Hair follicular keratinocyte (primary cell): Measurements from ENCODE around the gene NMT1. TPM values are rescaled to one million over a fixed set of nuclear protein-coding genes. Genes with fewer than 3 reads are reported as not detected.

Source experiments
- total RNA-seq: library from RNA; depleted of rRNA; stranded (reverse); fragments of >200 nt; gene quantifications from 2 replicates; pipeline ENCODE4 v1.2.3, GENCODE V29; 2015

NMT1 gene
- 75.7 and 122 TPM in 2 replicates for total RNA-seq

DNA sequence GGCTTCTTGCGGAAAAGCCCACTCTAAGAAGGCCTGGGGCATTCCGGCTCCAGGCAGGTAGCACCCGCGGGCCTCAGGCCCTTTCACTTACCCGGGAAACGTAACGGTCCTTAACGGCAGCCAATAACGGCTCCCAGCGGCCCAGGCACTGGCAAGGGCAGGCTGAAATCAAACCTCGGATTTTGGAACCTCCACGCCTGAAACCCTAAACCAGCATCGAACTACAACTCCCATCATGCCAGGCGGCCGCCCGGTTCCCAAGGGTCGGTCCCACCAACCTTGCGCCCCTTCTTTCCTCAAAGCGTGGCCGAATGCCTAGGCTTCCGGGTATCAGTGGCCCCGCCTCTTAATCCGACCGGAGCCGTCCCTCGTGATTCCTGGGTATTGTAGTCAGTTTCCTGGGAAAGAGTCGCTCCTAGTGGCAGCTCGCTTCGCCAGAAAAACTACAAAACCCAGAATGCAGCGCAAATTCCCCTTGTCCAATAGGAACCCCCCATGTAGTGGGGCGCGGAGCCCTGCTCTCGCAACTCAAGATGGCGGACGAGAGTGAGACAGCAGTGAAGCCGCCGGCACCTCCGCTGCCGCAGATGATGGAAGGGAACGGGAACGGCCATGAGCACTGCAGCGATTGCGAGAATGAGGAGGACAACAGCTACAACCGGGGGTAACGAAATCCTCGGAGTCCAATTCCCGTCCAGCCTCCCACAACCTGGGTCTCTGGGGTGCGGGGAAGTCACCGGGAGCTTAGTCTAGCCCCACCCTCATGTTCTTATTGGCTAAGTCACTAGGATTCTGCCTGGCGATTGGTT lies at the start of gene NMT1:
TSS of gene NMT1 (plus strand) at position 521 of the 809 bp plus-strand sequence. CDS start at position 534, 13 bp downstream.

DNA sequence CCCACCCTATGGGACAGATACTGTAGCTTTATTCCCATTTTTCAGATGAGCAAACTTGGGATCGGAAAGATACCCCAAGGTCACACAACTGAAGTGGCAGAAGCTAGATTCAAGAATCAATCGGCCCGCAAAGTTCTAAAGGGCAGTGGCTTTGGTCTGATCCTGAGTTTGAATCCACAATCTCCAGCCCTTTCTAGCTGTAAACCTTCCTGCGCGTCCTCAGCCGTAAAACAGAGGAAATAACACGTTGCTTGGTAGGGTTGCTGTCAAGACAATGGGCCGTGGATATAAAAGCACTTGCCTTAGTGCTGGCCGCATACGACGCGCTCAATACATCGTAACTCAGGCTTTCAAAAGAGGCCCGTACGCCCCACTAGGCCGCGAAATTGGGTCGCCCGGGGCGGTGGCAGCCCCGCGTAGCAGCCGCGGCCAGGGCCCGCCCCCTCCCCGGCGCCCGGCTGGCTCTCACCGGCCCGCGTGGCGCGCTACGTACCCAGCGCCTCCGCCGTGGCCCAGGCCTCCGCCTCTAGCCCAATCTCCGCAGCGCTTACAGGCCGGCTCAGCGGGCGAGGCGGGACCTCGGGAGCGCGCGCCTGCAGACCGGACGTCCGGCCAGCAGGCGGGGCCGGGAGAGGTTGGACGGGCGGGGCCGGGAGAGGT lies 9.9 kb upstream of the NMT1 start, which contains the start of gene DCAKD:
TSS of gene DCAKD (minus strand) at position 573 of the 660 bp plus-strand sequence. CDS start 16,747 bp downstream, outside the sequence.

DNA sequence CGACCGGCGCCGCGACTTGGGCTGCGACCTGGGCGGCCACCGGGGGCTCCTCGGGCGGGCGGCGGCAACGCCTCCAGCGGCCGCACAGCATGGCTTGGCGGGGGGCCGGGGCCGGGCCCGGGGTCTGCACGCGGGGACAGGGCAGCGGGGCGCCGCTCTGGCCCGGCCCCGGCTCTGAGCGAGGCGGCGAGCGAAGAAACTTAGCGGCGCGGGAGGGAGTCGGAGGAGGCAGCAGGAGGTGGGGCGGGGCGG lies 71.1 kb downstream of the NMT1 start, which contains the start of gene PLCD3:
TSS of gene PLCD3 (minus strand) at position 196 of the 252 bp plus-strand sequence. CDS start at position 91, 105 bp downstream.

DNA sequence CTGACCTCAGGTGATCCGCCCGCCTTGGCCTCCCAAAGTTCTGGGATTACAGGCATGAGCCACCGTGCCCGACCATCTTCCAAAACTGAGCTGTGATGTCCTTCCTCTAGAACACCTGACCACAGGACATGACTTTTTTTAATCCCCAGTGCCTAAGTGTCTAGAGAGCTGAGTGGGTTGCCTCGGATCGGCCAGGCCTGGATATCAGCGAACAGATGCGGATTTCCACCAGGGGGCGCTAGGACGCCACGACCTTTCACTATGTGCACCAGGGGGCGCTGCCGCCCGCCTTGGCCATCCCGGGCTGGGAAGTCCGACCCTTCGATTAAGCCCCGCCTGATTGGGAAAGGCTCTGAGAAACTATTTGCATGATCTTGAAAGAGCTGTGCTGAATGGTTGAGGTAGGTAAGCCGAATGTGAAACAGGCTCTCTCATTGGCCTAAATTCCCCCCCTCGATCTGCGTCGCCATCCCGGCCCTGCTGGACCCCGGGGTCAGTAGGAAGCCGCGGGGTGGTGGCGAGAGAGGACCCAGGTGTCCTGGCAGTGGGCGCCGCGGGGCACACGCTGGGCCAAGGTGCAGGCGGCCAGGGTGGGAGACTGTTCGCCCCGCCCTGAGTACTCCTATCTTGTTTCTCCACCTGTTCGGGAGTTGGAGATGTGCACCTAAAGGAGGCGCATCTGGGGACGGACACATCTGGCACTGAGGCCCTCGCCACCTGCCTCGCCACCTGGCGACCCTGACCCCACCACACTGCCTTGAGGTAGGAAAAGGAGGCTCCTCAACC lies 74.3 kb downstream of the NMT1 start, which contains the start of gene ACBD4:
TSS of gene ACBD4 (plus strand) at position 496 of the 786 bp plus-strand sequence. CDS start 458 bp downstream, outside the sequence.

DNA sequence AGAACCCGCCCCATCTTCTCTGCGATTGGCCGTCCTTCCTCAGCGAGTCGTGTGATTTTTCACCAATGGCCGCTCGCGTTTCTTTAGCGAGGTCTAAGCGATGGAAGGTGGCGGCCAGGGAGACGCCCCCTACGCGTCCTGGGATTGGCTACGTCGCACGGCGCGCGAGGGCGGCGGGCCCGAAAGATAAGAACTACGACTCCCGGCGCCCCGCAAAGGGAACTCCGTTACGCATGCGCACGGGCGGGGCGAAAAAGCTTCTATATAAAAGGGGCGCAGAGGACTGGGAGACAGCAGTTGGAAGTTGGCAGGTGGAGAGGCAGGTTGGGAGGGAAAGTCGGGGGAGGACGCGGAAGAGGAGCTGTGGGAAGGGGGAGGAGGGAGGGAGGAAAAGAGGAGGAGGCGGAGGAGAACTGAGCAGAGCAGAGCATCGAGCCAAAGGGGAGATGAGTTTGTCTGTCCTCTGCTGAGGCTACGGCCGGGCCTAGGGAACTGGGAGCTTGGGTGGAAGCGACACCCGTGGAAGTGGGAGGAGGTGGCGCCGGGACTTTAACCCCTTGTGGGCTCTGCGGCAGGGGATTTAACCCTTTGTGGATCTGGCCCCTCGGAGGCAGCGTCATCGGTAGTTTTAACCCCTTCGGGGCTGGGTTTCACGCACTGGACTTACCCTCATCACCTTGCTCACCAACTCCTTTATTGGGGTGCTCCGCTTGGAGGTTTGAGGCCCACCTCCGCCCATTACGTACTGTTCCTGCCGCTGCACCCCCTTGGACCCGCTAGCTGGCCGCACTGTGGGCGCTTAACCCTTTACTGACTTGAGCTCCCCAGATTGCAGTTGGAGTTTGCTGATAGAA lies 87.3 kb downstream of the NMT1 start, which contains the start of gene HEXIM1:
TSS of gene HEXIM1 (plus strand) at position 293 of the 854 bp plus-strand sequence. CDS start 716 bp downstream, outside the sequence.

Other genes starting within 250 kb of the NMT1 start
- 5.7 and 6.6 TPM in 2 replicates for gene GJC1, start 231.0 kb upstream of the NMT1 start, total RNA-seq
- gene HIGD1B, start 213.4 kb upstream of the NMT1 start, total RNA-seq, result not detected in 2 replicates
- 51.5 and 109 TPM in 2 replicates for gene EFTUD2, start 161.9 kb upstream of the NMT1 start, total RNA-seq
- not detected in 2 replicates for gene GFAP, start 145.8 kb upstream of the NMT1 start, total RNA-seq
- gene KIF18B, start 113.5 kb upstream of the NMT1 start, total RNA-seq, result 7.7 and 22.7 TPM in 2 replicates
- 2.5 TPM in 1 of 2 replicates, not detected in the other for gene C1QL1, start 93.0 kb upstream of the NMT1 start, total RNA-seq
- 44.2 and 64.7 TPM in 2 replicates for gene DCAKD, start 9.7 kb upstream of the NMT1 start, total RNA-seq
- 66.8 and 126 TPM in 2 replicates for gene PLCD3, start 71.2 kb downstream of the NMT1 start, total RNA-seq
- 2.0 and 5.6 TPM in 2 replicates for gene ACBD4, start 74.4 kb downstream of the NMT1 start, total RNA-seq
- gene HEXIM1, start 87.2 kb downstream of the NMT1 start, total RNA-seq, result 11.4 and 15.2 TPM in 2 replicates
- 3.5 and 5.5 TPM in 2 replicates for gene HEXIM2, start 100.6 kb downstream of the NMT1 start, total RNA-seq
- gene FMNL1, start 160.6 kb downstream of the NMT1 start, total RNA-seq, result 1.1 and 5.2 TPM in 2 replicates
- not detected in 2 replicates for gene SPATA32, start 200.8 kb downstream of the NMT1 start, total RNA-seq